Pulmonary artery endothelial cell (primary cell): ENCODE measurements around the gene SAMD8. TPM values are rescaled to one million over a fixed set of nuclear protein-coding genes. Genes with fewer than 3 reads are reported as not detected.
"Not testable (repeated sequence)": the region's sequence is repeated elsewhere in the genome, so short reads cannot be mapped to it uniquely, and the experiment has no call there.

Source experiments
- DNase-seq: peaks from one replicate; pipeline ENCODE4 v3.0.0-alpha.2; 2011; ENCODE audit warnings: low read depth, low spot score
- total RNA-seq: library from RNA; depleted of rRNA; stranded (reverse); fragments of >200 nt; gene quantifications from 2 replicates; pipeline ENCODE4 v1.2.3, GENCODE V29; 2014

SAMD8 gene
- total RNA-seq, 1 donor from 2014 or later: 28.4 TPM

GRCh38 chr10:75137533-75138438, 26.3 kb downstream of the SAMD8 start:
- no peak for DNase-seq

DNA sequence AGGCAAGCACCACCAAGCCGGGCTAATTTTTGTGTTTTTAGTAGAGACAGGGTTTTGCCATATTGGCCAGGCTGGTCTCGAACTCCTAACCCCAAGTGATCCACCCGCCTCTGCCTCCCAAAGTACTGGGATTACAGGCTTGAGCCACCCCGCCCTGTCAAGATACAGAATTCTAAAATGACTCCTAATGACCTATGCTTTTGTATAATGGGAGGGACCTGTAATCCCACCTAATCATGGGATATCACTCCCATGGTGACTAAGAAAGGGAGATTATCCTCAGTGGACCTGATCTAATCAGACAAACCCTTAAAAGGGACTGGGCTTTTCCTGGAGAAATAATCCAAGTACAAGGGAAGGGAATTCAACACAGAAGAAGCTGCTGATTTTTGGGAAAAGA, 28.8 kb downstream of the SAMD8 start:
- no peak for DNase-seq

- DNase-seq: no peak
Measured at GRCh38 chr10:75143353-75143752, 31.9 kb downstream of the SAMD8 start.

DNA sequence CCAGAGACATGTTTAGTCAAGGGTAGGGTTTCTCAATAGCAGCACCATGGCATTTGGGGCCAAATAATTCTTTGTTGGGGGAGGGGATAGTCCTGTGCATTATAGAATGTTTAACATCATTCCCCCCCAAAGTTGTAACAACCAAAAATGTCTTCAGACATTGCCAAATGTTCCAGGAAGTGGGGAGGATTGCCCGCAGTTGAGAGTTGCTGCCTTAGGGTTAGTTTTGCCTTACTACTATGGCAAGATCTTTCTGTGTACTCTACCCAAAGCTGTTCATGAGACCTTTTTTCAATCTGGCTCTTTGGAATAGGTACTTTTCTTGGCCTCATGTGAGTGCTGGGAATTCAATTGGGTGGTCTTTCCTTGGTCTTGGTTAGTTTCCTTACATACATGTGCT, 34.1 kb downstream of the SAMD8 start:
- DNase-seq: no peak

GRCh38 chr10:75146780-75147179, 35.3 kb downstream of the SAMD8 start:
- DNase-seq: no peak

DNA sequence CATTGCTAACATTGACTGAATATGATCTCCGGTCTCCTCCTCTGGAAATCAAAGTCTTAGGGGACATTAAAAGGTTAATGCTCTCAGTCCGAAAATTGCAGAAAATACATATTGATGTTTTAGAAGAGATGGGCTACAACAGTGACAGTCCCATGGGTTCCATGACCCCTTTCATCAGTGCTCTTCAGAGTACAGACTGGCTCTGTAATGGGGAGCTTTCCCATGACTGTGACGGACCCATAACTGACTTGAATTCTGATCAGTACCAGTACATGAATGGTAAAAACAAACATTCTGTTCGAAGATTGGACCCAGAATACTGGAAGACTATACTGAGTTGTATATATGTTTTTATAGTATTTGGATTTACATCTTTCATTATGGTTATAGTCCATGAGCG, 39.2 kb downstream of the SAMD8 start:
- DNase-seq: no peak

GRCh38 chr10:75159519-75159918, 48.1 kb downstream of the SAMD8 start:
- no peak for DNase-seq

DNA sequence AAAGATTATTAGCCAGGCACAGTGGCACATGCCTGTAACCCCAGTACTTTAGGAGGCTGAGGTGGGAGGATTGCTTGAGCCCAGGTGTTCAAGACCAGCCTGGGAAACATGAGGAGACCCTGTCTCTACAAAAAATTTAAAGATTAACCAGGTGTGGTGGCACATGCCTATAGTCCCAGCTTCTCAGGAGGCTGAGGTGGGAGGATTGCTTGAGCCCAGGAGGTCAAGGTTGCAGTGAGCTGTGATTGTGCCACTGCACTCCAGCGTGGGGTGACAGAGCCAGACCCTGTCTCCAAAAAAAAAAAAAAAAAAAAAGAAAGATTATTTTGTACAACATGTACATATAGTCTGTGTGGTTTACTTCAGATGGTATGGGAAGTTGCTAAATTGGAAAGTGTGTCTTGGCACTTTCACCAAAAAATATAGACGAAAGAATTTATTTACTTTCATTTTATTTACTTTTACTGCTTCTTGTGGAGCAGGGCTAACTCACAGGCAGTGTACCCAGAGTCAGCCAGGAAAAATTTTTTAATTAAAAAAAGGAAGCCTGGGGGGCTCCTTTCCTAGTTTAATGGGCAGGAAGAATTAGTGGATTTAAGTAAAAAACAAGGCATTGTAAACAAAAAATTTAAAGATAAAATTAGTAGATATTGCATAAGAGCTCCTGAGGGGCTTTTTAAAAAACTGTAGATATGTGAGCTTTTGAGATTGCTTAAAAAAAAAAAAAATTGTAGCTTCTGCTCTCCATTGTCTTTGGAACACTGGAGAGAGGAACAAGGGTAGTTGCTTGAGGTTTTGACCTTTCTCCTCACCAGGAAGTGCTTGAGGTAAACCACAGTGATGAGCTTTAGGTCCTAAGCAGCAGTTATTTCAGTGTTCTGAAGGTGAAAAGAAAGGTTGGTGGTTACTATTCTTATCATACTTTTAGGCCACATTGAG, 54.5 kb downstream of the SAMD8 start:
- no peak for DNase-seq

DNA sequence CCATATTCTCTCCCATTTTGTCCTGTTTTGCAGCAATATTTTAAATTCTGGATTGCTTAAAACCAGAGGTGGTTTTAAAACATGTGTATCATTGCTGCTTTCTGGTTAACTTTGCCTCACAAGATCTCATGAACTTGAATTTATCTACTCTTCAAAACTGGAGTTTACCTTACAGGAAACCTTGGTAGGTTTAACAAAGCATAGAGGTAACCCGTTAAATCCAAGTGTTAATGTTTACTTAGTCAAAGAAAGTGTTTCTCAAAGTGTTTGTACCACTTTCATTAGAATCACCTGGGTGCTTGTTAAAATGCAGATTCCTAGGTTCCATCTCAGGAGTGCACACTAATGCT, 55.1 kb downstream of the SAMD8 start:
- DNase-seq: no peak

- DNase-seq: no peak
Measured at GRCh38 chr10:75168275-75168674, 56.8 kb downstream of the SAMD8 start.

DNA sequence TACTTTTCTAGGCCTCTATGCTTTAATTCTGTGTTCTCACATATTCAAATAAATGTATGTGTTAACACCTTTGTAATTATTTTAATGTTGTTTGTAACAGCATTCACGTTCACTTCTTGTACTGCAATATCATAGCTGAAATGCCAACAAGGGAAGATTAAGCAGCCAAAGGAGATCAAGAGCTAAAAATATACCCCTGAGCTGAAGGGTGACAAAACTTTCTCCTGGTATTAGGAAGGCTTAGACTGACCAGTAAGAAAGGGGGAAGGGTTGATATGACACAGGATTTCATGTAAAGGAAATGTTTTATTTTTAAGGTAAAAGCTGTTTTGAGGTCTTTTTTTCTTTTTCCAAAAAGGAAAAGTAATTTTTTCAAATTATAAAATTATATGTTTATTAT, 58.8 kb downstream of the SAMD8 start:
- DNase-seq: no peak

GRCh38 chr10:75175046-75175445, 63.6 kb downstream of the SAMD8 start:
- no peak for DNase-seq

DNA sequence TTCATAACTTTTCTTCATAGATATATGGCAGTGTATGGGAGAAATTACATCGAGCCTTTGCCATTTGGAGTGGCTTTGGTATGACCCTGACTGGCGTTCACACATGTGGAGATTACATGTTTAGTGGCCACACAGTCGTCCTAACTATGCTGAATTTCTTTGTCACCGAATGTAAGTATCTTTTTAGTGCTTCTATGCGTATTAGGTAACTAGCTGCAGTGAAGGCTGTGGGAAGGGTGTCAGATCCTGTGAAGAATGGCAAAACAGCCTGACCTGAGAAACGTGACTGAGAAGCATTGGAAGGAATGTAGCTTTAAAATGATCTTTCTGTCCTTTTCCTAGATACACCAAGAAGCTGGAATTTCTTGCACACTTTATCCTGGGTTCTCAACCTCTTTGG, 64.6 kb downstream of the SAMD8 start:
- DNase-seq: no peak

- DNase-seq: no peak
Measured at GRCh38 chr10:75176736-75177135, 65.3 kb downstream of the SAMD8 start.

DNA sequence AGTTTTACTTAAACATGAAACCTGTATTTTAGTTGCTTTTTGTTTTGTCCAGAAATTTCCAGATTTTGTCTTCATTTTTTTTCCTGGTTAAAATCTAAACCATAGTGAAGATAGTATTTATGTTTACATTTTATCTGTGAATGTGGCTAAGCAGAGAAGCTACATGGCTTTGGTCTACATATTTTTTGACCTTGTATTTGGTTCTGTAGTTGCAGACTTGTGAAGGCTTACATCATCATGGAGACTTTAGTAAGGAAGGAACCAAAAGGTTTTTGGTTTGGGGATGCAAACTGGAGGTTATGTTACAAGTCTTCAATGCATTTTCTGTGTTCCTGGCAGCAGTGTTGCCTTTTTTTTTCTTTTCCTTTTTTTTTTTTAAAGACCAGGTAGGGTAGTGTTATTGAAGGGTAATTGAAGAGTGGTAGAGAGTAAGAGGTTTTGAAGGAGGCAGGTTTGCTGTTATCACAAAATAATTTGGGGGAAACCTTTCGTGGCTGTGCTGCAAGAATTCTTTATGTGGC, 68.3 kb downstream of the SAMD8 start:
- no peak for DNase-seq

DNA sequence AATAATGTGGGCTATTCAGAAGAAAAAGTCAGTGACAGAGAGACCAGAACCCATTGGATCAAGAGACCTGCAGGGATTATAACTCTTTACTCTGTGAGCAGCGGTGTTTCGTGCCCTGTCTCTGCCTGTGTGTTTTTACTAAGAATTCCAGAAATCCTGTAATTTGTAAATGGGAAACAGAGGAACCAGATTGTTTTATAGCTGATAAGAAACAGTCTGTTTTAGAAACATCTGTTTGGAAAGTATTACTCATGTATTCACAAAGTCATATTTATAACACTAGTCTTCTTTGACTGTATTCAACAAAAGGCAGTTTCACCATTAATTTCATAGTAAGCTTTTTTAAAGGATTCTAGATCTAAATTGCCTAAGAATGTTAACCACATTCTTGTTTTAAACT, 69.1 kb downstream of the SAMD8 start:
- DNase-seq: peak; percentile 64

DNA sequence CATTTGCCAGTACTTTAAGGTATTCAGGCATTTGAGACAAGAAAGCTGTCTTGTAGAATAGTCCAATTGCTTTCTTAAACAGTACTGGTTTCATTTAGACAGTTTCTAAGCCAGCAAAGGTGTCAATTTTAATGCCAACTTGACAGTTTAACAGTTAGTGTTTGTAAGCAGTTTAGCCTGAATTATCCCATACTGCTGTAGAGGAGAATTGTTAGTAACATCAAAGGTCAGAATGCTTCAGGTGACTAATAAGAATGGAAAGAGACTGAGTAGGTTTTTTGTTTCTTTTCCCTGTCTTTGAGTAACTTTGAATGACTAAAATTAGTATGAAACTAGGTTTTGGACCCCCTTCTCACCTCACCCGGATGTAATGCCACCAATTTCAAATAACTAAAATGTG, 69.6 kb downstream of the SAMD8 start:
- DNase-seq: no peak

DNA sequence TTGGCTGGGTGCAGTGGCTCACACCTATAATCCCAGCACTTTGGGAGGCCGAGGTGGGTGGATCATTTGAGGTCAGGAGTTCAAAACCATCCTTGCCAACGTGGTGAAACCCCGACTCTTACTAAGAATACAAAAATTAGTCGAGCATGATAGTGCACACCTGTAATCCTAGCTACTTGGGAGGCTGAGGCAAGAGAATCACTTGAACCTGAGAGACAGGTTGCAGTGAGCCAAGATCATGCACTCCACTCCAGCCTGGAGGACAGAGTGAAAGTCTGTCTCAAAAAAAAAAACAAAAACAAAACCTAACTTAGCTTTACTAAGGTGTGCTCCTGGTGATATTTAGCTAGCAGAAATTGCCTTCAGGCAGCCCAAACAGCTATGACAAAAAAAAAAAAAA, 74.9 kb downstream of the SAMD8 start:
- DNase-seq: no peak

GRCh38 chr10:75187961-75188426, 76.5 kb downstream of the SAMD8 start:
- no peak for DNase-seq

DNA sequence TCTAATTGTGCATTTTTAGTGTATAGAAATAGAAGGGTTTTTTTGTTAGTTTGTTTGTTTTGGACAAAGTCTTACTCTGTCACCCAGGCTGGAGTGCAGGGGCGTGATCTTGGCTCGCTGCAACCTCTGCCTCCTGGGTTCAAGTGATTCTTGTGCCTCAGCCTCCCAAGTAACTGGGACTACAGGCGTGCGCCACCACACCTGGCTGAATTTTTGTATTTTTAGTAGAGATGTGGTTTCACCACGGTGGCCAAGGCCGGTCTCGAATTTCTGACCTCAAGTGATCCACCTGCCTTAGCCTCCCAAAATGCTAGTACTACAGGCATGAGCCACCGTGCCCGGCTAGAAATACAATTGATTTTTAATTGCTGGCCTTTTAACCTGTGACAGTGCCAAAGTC, 77.1 kb downstream of the SAMD8 start:
- DNase-seq: not testable (repeated sequence)

DNA sequence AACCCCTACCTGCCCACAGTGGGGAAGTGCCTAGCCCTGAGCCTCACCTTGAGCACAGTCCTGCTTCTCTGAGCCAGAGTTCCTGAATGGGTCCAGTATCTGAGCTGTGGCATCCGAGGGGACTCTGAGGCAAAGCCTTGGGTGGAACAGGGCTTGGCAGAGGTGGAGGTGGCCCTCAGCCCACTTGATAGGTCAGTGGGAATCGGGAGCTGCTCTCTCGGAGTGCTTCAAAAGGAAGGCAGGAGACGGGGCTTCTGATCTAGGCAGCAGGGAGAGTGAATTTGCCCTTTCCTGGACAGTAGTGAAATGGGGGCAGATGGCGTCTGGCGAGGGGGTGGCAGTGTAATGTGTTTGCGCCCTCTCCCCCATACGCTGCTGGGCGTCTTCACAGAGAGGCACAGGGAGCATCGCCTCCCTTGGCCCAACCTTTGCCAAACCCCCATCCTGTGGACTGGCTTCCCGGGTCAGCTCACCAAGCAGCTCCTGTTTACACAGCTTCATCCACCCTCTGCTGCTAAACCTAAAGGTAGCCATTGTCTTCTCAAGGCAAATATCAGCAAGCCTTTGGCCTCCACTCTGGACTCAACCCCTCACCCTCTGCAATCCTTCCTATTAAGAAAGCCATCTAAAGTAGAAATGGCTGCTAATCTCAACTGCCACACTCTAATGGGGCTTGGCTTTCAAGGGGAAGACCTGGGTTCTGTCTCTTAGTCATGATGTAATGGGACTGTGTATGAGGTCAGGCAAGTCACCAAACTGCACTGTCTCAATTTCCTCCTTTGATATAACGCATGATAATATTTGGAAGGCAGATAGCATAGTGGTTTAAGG, 78.0 kb downstream of the SAMD8 start:
- no peak for DNase-seq
